Measurements from ENCODE around the gene KRTAP9-1. TPM values are rescaled to one million over a fixed set of nuclear protein-coding genes. Genes with fewer than 3 reads are reported as not detected.
"Not testable (repeated sequence)": the region's sequence is repeated elsewhere in the genome, so short reads cannot be mapped to it uniquely, and the experiment has no call there.

Gene KRTAP9-1, protein sequence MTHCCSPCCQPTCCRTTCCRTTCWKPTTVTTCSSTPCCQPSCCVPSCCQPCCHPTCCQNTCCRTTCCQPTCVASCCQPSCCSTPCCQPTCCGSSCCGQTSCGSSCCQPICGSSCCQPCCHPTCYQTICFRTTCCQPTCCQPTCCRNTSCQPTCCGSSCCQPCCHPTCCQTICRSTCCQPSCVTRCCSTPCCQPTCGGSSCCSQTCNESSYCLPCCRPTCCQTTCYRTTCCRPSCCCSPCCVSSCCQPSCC
- total RNA-seq (2014; rRNA removed; shearing (Covaris generic)) (not detected in 2 replicates), total RNA-seq (2022) (not detected in 2 replicates), Bru-seq, nascent RNA (not detected), BruChase-seq, experiment 1, labeled RNA remaining after a 6-hour chase (not detected), BruChase-seq, experiment 2, labeled RNA remaining after a 2-hour chase (not detected)
- long read RNA-seq, result 0 reads

DNA sequence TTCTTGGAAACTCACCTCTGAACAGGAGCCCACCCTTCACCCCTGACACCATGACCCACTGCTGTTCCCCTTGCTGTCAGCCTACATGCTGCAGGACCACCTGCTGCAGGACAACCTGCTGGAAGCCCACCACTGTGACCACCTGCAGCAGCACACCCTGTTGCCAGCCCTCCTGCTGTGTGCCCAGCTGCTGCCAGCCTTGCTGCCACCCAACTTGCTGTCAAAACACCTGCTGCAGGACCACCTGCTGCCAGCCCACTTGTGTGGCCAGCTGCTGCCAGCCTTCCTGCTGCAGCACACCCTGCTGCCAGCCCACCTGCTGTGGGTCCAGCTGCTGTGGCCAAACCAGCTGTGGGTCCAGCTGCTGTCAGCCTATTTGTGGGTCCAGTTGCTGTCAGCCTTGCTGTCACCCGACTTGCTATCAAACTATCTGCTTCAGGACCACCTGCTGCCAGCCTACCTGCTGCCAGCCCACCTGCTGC is at the start of gene KRTAP9-1:
Gene KRTAP9-1, plus strand, starts transcription at position 51 of the 482 bp plus-strand sequence. Its CDS starts 0 bp downstream, at position 51.
- H3K9me3 ChIP-seq (ENCODE audit: low read length); H3K9me2 ChIP-seq (ENCODE audit: insufficient read depth, low read length); DNase-seq (ENCODE audit: low spot score); POLR2A ChIA-PET; H3K36me3 ChIP-seq (ENCODE audit: insufficient read depth, low read length); intact Hi-C loops (cut with micrococcal nuclease; ENCODE audit: unreplicated experiment); H3K79me2 ChIP-seq (ENCODE audit: insufficient read depth, low read depth, low read length); H3K4me2 ChIP-seq (ENCODE audit: low read length); H3K4me3 ChIP-seq (ENCODE audit: low read depth, low read length, poor library complexity, severe bottlenecking); H2AFZ ChIP-seq (ENCODE audit: low read length); H3K4me1 ChIP-seq (ENCODE audit: insufficient read depth, low read length, poor library complexity, severe bottlenecking); H3K27ac ChIP-seq (ENCODE audit: low read depth, low read length, poor library complexity, severe bottlenecking); H4K20me1 ChIP-seq (ENCODE audit: insufficient read depth, low read length); BruUV-seq (replicated peaks); CTCF ChIA-PET (ENCODE audit: unreplicated experiment): not testable (repeated sequence)

DNA sequence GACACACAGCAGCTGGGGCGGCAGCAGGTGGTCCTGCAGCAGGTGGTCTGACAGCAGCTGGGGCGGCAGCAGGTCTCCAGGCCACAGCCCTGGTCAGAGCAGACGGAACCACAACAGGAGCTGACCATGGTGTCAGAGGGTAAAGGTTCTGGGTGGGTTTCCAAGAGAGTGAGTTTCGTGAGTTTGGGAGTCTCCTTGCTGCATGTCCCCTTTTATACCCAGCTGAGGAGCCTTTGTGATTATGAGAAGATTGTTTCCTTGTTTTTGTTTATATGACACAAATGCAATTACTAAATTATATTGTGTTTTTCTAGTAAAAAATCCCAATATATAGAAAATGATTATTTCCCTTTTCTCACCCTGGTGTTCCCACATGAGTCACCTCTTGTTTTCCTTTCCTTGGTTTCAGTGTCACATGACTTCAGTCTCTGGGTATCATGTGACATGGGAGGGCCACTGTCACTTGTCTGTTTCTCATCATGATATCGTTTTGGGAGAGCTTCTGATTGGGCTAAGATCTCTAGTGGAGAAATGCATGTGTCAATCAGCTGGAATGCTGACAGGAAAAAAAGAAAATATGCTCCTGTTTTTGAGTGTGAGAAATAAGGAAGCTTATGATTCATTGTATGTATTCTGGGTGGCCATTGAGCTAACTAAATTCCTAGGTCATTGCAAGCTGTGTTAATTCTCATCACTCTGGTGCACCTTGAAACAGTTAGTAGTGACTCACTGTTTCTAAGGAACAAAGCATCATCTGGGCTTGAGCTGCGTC is 49.1 kb upstream of the KRTAP9-1 start, which contains the start of gene KRTAP4-6:
Gene KRTAP4-6, minus strand, starts transcription at position 185 of the 772 bp plus-strand sequence. Its CDS starts 57 bp downstream, at position 128.
- H3K4me1 ChIP-seq (ENCODE audit: insufficient read depth, low read length, poor library complexity, severe bottlenecking), result no peaks in the 10 kb centered on the region
- H2AFZ ChIP-seq (ENCODE audit: low read length), result no peak within 1 kb of the TSS
- no peaks in the 10 kb centered on the region for H3K79me2 ChIP-seq (ENCODE audit: insufficient read depth, low read depth, low read length)
- intact Hi-C loops (cut with micrococcal nuclease; ENCODE audit: unreplicated experiment), result no loop called here
- no peak for DNase-seq (ENCODE audit: low spot score)
- CTCF ChIA-PET (ENCODE audit: unreplicated experiment), result no interaction called here
- no peaks in the 10 kb centered on the region for H3K9me2 ChIP-seq (ENCODE audit: insufficient read depth, low read length)
- no peaks in the 10 kb centered on the region for H4K20me1 ChIP-seq (ENCODE audit: insufficient read depth, low read length)
- TF ChIP-seq EZH2phosphoT487 (IDR thresholded peaks at IDR 0.05; ENCODE audit: borderline replicate concordance, low read depth, low read length), result no peak
- TF ChIP-seq, protein P1, sequence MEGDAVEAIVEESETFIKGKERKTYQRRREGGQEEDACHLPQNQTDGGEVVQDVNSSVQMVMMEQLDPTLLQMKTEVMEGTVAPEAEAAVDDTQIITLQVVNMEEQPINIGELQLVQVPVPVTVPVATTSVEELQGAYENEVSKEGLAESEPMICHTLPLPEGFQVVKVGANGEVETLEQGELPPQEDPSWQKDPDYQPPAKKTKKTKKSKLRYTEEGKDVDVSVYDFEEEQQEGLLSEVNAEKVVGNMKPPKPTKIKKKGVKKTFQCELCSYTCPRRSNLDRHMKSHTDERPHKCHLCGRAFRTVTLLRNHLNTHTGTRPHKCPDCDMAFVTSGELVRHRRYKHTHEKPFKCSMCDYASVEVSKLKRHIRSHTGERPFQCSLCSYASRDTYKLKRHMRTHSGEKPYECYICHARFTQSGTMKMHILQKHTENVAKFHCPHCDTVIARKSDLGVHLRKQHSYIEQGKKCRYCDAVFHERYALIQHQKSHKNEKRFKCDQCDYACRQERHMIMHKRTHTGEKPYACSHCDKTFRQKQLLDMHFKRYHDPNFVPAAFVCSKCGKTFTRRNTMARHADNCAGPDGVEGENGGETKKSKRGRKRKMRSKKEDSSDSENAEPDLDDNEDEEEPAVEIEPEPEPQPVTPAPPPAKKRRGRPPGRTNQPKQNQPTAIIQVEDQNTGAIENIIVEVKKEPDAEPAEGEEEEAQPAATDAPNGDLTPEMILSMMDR (conservative IDR thresholded peaks at IDR 0.05; ENCODE audit: low read length), result no peak
- no peak within 1 kb of the TSS for H3K4me2 ChIP-seq (ENCODE audit: low read length)
- no TSS peak for BruUV-seq (replicated peaks)
- no peak within 1 kb of the TSS for H3K4me3 ChIP-seq (ENCODE audit: low read depth, low read length, poor library complexity, severe bottlenecking)
- H3K9me3 ChIP-seq (ENCODE audit: low read length), result peaks cover 7% of the 10 kb centered on the region; the same call in 1 of the 2 replicates
- POLR2A ChIA-PET, result no interaction called here
- H3K27ac ChIP-seq (ENCODE audit: low read depth, low read length, poor library complexity, severe bottlenecking), result no peak within 1 kb of the TSS
- H3K36me3 ChIP-seq (ENCODE audit: insufficient read depth, low read length), result no peaks in the 10 kb centered on the region

DNA sequence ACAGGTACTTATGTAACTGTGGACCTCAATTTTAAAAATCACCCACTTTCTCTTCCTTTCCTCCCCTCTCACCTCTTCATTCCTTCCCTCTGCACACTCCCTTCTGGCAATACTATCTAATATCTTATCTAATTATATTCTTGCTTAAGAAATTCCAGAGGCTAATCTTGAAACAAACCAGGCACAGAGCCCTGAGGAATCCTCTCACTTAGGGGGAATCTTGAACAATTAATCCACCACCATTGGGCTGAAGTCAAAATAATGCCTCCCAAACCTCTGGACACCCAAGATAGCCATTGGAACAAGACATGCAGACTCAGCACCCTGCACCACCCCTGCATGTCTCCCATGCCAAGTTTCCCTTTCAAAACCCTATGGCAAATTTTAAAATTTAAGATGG is 48.3 kb upstream of the KRTAP9-1 start:
- peaks cover 7% of the 10 kb centered on the region; the same call in 1 of the 2 replicates for H3K9me3 ChIP-seq (ENCODE audit: low read length)
- TF ChIP-seq, protein P1 (conservative IDR thresholded peaks at IDR 0.05; ENCODE audit: low read length), result no peak
- no peak for TF ChIP-seq EZH2phosphoT487 (IDR thresholded peaks at IDR 0.05; ENCODE audit: borderline replicate concordance, low read depth, low read length)
- no peak overlapping the region for H3K4me2 ChIP-seq (ENCODE audit: low read length)
- no peaks in the 10 kb centered on the region for H3K9me2 ChIP-seq (ENCODE audit: insufficient read depth, low read length)
- intact Hi-C loops (cut with micrococcal nuclease; ENCODE audit: unreplicated experiment), result no loop called here
- H3K36me3 ChIP-seq (ENCODE audit: insufficient read depth, low read length), result no peaks in the 10 kb centered on the region
- H2AFZ ChIP-seq (ENCODE audit: low read length), result no peak overlapping the region
- BruUV-seq (replicated peaks), result no TSS peak
- H3K4me3 ChIP-seq (ENCODE audit: low read depth, low read length, poor library complexity, severe bottlenecking), result no peak overlapping the region
- CTCF ChIA-PET (ENCODE audit: unreplicated experiment), result no interaction called here
- POLR2A ChIA-PET, result no interaction called here
- H3K79me2 ChIP-seq (ENCODE audit: insufficient read depth, low read depth, low read length), result no peaks in the 10 kb centered on the region
- DNase-seq (ENCODE audit: low spot score), result no peak
- no peak overlapping the region for H3K27ac ChIP-seq (ENCODE audit: low read depth, low read length, poor library complexity, severe bottlenecking)
- H4K20me1 ChIP-seq (ENCODE audit: insufficient read depth, low read length), result no peaks in the 10 kb centered on the region
- H3K4me1 ChIP-seq (ENCODE audit: insufficient read depth, low read length, poor library complexity, severe bottlenecking), result no peaks in the 10 kb centered on the region
